Epithelial cell of esophagus (primary cell): Measurements from ENCODE around the gene VDR.

ENCODE experiments used
- DNase-seq: peaks from one replicate; pipeline ENCODE4 v3.0.0; 2010; ENCODE audit warnings: low read depth
- H3K4me3 ChIP-seq: 2 replicates; pipeline ENCODE4 v1.5.1; 2011; ENCODE audit warnings: mild to moderate bottlenecking, low read length, control low read depth
- TF ChIP-seq, protein P1 (sequence below): IDR thresholded peaks from 2 replicates; pipeline ENCODE4 v1.5.1; 2011; ENCODE audit warnings: low read depth, mild to moderate bottlenecking, low read length, control low read depth, inconsistent platforms; ENCODE audit not compliant: insufficient read depth; ENCODE audit errors: missing control alignments

Gene VDR

DNA sequence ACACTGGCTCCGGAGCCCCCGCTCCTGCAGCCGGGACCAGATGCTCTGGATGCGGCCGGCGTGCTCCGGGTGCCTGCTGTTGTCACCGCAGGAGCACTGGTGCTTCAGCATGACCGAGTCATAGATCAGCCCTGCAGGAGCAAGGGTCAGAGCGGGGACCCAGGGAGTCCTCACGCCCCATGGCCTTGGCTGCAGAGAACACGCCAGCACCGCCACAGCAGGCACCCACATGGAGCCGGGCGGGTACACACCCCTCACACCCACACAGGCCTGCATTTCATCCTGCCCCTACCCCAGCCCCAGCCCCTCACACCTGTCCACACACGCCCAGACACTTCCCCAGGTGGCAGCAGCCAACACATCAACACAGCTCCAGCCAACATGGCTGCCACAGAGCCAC lies 112.9 kb downstream of the VDR start:
- no peak for DNase-seq
- TF ChIP-seq, protein P1, sequence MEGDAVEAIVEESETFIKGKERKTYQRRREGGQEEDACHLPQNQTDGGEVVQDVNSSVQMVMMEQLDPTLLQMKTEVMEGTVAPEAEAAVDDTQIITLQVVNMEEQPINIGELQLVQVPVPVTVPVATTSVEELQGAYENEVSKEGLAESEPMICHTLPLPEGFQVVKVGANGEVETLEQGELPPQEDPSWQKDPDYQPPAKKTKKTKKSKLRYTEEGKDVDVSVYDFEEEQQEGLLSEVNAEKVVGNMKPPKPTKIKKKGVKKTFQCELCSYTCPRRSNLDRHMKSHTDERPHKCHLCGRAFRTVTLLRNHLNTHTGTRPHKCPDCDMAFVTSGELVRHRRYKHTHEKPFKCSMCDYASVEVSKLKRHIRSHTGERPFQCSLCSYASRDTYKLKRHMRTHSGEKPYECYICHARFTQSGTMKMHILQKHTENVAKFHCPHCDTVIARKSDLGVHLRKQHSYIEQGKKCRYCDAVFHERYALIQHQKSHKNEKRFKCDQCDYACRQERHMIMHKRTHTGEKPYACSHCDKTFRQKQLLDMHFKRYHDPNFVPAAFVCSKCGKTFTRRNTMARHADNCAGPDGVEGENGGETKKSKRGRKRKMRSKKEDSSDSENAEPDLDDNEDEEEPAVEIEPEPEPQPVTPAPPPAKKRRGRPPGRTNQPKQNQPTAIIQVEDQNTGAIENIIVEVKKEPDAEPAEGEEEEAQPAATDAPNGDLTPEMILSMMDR, result no peak
- no peak overlapping the region for H3K4me3 ChIP-seq
